ENCODE data around the gene PRR23E. TPM values are rescaled to one million over a fixed set of nuclear protein-coding genes. Genes with fewer than 3 reads are reported as not detected.

PRR23E gene
- total RNA-seq, 1 donor from 2014 or later, result not detected

DNA sequence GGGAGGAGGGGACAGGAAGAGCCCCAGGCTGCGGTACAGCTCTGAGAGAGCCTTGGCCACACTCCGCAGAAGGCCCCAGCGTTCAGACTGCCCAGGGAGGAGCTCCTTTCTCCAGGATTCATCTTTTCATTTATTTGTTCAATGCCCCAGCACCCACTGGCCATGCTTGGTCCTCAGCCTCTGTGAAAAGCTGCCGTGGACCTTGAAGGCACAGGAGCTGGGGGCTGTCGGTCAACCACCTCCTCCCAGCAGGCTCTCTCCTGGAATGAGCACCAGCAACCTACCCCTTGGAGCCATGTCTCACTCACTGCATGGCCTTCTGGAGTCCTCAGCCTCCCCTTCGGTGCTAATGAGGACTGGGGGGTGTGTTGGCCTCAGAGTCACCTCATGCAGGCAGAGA, 21.6 kb upstream of the PRR23E start:
- Mint-ChIP-seq H3K4me3 (ENCODE audit: unreplicated experiment) (no peak overlapping the region), H3K27me3 (ENCODE audit: low read depth) (peaks cover 29% of the 10 kb centered on the region), H3K27ac (ENCODE audit: unreplicated experiment) (no peak overlapping the region), H3K4me1 (ENCODE audit: low read depth) (peaks cover 9% of the 10 kb centered on the region), H3K36me3 (ENCODE audit: low read depth) (no peaks in the 10 kb centered on the region), H3K9me3 (ENCODE audit: low read depth) (no peaks in the 10 kb centered on the region)
- TF ChIP-seq, protein P1, sequence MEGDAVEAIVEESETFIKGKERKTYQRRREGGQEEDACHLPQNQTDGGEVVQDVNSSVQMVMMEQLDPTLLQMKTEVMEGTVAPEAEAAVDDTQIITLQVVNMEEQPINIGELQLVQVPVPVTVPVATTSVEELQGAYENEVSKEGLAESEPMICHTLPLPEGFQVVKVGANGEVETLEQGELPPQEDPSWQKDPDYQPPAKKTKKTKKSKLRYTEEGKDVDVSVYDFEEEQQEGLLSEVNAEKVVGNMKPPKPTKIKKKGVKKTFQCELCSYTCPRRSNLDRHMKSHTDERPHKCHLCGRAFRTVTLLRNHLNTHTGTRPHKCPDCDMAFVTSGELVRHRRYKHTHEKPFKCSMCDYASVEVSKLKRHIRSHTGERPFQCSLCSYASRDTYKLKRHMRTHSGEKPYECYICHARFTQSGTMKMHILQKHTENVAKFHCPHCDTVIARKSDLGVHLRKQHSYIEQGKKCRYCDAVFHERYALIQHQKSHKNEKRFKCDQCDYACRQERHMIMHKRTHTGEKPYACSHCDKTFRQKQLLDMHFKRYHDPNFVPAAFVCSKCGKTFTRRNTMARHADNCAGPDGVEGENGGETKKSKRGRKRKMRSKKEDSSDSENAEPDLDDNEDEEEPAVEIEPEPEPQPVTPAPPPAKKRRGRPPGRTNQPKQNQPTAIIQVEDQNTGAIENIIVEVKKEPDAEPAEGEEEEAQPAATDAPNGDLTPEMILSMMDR (IDR thresholded peaks at IDR 0.05), result no peak
- peak; percentile 41 for DNase-seq (ENCODE audit: low spot score)

DNA sequence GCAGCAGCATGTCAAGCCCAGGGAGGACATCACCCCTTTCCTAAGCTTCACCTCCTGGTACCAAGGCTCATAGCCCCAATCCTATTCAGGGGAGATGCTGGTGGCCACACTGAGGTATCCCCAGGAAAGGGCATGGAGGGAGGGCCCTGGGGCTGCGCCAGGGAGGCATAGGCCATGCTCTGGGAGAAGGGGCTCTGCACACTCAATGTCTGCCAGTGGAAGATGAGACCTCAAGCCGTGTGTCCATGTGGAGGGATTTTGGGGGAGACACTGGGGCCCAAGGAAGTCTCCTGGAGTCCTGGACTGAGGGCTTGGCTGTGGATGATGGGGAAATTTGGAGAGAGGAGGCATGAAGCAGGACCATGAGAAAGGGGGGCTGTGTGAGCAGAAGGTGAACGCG, 21.2 kb upstream of the PRR23E start:
- no peaks in the 10 kb centered on the region for H3K36me3 Mint-ChIP-seq (ENCODE audit: low read depth)
- H3K9me3 Mint-ChIP-seq (ENCODE audit: low read depth), result peaks cover 3% of the 10 kb centered on the region
- DNase-seq (ENCODE audit: low spot score), result peak; percentile 40
- peaks cover 9% of the 10 kb centered on the region for H3K4me1 Mint-ChIP-seq (ENCODE audit: low read depth)
- H3K4me3 Mint-ChIP-seq (ENCODE audit: unreplicated experiment), result no peak overlapping the region
- TF ChIP-seq, protein P1 (IDR thresholded peaks at IDR 0.05), result no peak
- no peak overlapping the region for H3K27ac Mint-ChIP-seq (ENCODE audit: unreplicated experiment)
- H3K27me3 Mint-ChIP-seq (ENCODE audit: low read depth), result peaks cover 25% of the 10 kb centered on the region

DNA sequence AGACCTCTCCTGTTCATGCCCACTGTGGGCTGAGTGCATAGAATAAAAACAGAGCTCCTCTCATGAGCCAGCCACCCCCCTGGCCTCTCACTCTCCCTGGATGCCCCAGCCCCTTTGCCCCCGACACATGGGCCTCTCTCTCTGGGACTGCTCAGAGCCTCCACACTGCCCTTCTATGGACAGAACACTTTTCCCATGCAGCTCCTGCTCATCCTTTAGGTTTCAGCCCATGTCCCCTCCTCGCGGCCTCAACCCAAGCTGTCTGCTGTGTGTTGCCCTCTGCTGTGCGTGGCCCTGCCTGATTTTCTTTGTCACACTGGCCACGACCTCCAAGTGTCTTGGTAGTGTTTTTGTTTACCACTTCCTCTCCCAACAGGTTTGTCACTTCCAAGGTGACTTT, 20.7 kb upstream of the PRR23E start:
- H3K27ac Mint-ChIP-seq (ENCODE audit: unreplicated experiment), result no peak overlapping the region
- H3K9me3 Mint-ChIP-seq (ENCODE audit: low read depth), result peaks cover 5% of the 10 kb centered on the region
- no peak for DNase-seq (ENCODE audit: low spot score)
- TF ChIP-seq, protein P1 (IDR thresholded peaks at IDR 0.05), result no peak
- no peaks in the 10 kb centered on the region for H3K36me3 Mint-ChIP-seq (ENCODE audit: low read depth)
- H3K27me3 Mint-ChIP-seq (ENCODE audit: low read depth), result peaks cover 21% of the 10 kb centered on the region
- peaks cover 9% of the 10 kb centered on the region for H3K4me1 Mint-ChIP-seq (ENCODE audit: low read depth)
- no peak overlapping the region for H3K4me3 Mint-ChIP-seq (ENCODE audit: unreplicated experiment)

DNA sequence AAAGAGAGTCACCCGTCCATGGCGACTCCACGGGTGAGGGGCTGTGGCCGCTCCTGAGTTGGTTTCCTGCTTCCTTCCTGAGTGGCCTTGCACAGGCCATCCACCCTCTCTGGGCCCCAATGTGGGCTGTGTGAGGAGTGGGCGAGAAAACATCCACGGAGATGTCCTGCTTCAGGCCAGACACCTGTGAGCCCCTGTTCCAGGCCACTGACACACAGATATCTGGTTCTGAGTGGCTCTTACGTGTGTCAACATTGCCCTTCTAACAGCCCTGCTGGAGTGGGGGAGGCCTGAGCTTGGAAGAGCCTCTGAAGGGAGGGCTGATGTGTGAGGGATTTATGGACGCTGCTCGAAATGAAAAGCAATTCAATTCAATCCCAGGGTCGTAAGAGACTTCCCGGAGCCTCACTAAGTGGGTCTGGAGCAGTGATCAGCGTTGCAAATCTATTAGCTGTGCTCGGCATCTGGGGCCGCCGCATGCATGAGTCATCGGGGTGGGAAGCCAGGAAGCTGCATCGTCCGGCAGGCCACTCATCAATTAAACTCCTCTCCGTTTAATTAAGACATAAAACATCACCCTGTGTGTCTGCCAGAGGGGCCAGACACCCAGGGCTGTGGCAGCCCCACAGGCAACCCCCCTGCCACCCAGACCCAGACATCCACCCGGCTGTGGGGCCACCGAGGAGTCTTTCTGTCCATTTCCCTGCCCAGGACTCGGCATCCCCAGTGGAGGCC, 20.0 kb upstream of the PRR23E start:
- Mint-ChIP-seq H3K4me1 (ENCODE audit: low read depth) (peaks cover 9% of the 10 kb centered on the region), H3K4me3 (ENCODE audit: unreplicated experiment) (peak overlapping the region; percentile 16), H3K9me3 (ENCODE audit: low read depth) (peaks cover 5% of the 10 kb centered on the region), H3K27me3 (ENCODE audit: low read depth) (peaks cover 18% of the 10 kb centered on the region), H3K27ac (ENCODE audit: unreplicated experiment) (peak overlapping the region; percentile 27), H3K36me3 (ENCODE audit: low read depth) (no peaks in the 10 kb centered on the region)
- TF ChIP-seq, protein P1 (IDR thresholded peaks at IDR 0.05), result no peak
- peak; percentile 64 for DNase-seq (ENCODE audit: low spot score)

DNA sequence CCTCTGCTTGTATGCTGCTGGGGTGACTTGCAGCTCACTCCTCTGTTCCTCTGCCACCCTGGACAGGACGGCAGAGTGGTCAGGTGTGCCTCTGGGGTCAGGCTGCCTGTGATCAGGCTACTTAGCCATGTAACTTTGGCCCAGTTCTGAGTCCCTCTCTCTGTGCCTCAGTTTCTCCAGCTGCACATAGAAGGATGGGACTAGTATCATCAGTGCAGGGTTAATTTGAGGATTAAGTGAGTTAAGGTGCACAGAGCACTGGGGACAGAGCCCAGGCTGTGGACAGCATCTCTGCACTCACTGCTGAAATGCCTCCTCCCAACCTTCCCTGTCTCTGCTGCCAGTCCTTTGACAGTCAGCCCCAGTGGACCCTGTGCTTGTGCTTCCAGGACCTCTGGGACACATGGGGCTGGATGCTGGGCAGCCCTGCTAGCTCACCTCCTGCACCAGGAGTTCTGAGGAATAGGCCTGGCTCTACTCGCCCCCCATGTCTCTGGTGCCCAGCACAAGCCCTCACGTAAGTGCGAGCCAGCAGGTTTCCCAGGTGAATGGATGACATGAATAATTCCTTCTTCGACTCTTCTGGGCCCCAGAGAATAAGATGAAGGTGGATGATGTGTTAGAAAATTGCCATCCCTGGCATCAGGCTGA, 19.3 kb upstream of the PRR23E start:
- TF ChIP-seq, protein P1 (IDR thresholded peaks at IDR 0.05), result no peak
- Mint-ChIP-seq H3K36me3 (ENCODE audit: low read depth) (no peaks in the 10 kb centered on the region), H3K9me3 (ENCODE audit: low read depth) (peaks cover 8% of the 10 kb centered on the region), H3K4me3 (ENCODE audit: unreplicated experiment) (no peak overlapping the region), H3K27ac (ENCODE audit: unreplicated experiment) (peak overlapping the region; percentile 27), H3K27me3 (ENCODE audit: low read depth) (peaks cover 11% of the 10 kb centered on the region), H3K4me1 (ENCODE audit: low read depth) (peaks cover 9% of the 10 kb centered on the region)
- DNase-seq (ENCODE audit: low spot score), result peak; percentile 57

All from chondrocyte (in vitro differentiated cells).